WTC11 (cell line): Measurements from ENCODE around the gene HES6.

ENCODE experiments used
- GABPB1 ChIP-seq: sonication (generic); formaldehyde crosslinking; IDR thresholded peaks from 2 replicates; pipeline ENCODE4 v1.8.1; 2023; ENCODE audit warnings: mild to moderate bottlenecking, missing genetic modification reagents
- MXD4 ChIP-seq: fragments of 250-450 bp; sonication (Bioruptor Pico); IDR thresholded peaks from 2 replicates; pipeline ENCODE4 v1.8.0; 2021; ENCODE audit warnings: mild to moderate bottlenecking, moderate library complexity, borderline replicate concordance
- NFE2L1 ChIP-seq: sonication (generic); formaldehyde crosslinking; IDR thresholded peaks from 2 replicates; pipeline ENCODE4 v1.8.1; 2023; ENCODE audit warnings: missing genetic modification reagents
- NR3C1 ChIP-seq: sonication (generic); formaldehyde crosslinking; conservative IDR thresholded peaks from 2 replicates; pipeline ENCODE4 v1.8.1; 2023; ENCODE audit warnings: low read depth, mild to moderate bottlenecking, missing genetic modification reagents
- TF ChIP-seq, protein P1 (sequence below): fragments of 200-600 bp; IDR thresholded peaks from 2 replicates; pipeline ENCODE4 v1.8.0; 2022; ENCODE audit warnings: antibody characterized with exemption
- TF ChIP-seq, protein P2 (sequence below): sonication (generic); formaldehyde crosslinking; IDR thresholded peaks from 2 replicates; pipeline ENCODE4 v1.8.0; 2022; ENCODE audit warnings: mild to moderate bottlenecking, missing genetic modification reagents
- TF ChIP-seq, protein P3 (sequence below): sonication (generic); formaldehyde crosslinking; IDR thresholded peaks from 2 replicates; pipeline ENCODE4 v1.8.1; 2022; ENCODE audit warnings: missing genetic modification reagents, borderline replicate concordance
- TF ChIP-seq, protein P4 (sequence below): sonication (generic); formaldehyde crosslinking; IDR thresholded peaks from 2 replicates; pipeline ENCODE4 v1.8.0; 2022; ENCODE audit warnings: mild to moderate bottlenecking, missing genetic modification reagents

DNA sequence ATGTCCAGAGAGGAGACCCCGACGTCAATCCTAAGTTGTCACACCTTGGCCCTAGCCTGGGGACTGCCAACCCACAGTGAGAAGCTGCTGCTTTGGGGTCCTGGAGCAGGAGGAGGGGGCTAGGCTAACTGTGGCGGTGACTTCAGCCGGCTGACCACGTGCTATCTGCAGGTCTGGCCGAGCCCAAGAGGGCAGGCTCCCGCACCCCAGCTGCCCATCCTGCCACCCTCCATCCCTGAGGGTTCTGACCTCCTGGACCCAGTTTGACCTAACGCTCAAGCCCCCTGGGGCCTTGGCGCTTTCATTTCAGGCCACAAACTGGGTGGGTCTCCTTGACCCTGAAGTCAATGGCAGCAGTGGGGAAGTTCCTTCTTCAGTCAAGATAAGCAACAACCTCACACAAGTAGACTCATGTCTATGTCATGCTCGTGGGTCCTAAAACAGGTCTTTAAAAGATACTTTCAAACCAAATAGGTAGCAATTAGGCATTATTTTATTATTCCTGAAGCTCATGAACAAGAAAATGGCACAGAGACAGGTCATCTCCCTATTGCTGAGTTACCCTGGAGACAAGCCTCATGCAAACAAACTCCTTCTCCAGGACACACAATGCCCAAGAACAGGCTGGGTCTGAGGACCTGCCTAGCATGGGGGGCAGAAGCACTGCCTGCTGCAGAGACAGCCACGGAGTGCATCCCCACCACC, 2.3 kb downstream of the HES6 start:
- TF ChIP-seq, protein P1, sequence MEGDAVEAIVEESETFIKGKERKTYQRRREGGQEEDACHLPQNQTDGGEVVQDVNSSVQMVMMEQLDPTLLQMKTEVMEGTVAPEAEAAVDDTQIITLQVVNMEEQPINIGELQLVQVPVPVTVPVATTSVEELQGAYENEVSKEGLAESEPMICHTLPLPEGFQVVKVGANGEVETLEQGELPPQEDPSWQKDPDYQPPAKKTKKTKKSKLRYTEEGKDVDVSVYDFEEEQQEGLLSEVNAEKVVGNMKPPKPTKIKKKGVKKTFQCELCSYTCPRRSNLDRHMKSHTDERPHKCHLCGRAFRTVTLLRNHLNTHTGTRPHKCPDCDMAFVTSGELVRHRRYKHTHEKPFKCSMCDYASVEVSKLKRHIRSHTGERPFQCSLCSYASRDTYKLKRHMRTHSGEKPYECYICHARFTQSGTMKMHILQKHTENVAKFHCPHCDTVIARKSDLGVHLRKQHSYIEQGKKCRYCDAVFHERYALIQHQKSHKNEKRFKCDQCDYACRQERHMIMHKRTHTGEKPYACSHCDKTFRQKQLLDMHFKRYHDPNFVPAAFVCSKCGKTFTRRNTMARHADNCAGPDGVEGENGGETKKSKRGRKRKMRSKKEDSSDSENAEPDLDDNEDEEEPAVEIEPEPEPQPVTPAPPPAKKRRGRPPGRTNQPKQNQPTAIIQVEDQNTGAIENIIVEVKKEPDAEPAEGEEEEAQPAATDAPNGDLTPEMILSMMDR, result no peak
- TF ChIP-seq, protein P2, sequence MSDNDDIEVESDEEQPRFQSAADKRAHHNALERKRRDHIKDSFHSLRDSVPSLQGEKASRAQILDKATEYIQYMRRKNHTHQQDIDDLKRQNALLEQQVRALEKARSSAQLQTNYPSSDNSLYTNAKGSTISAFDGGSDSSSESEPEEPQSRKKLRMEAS, result no peak
- TF ChIP-seq NFE2L1 (CRISPR knock-in tag), result no peak
- TF ChIP-seq GABPB1 (CRISPR knock-in tag), result no peak
- TF ChIP-seq, protein P3, sequence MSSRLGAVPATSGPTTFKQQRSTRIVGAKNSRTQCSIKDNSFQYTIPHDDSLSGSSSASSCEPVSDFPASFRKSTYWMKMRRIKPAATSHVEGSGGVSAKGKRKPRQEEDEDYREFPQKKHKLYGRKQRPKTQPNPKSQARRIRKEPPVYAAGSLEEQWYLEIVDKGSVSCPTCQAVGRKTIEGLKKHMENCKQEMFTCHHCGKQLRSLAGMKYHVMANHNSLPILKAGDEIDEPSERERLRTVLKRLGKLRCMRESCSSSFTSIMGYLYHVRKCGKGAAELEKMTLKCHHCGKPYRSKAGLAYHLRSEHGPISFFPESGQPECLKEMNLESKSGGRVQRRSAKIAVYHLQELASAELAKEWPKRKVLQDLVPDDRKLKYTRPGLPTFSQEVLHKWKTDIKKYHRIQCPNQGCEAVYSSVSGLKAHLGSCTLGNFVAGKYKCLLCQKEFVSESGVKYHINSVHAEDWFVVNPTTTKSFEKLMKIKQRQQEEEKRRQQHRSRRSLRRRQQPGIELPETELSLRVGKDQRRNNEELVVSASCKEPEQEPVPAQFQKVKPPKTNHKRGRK (CRISPR knock-in tag), result no peak
- no peak for TF ChIP-seq NR3C1 (CRISPR knock-in tag)
- no peak for TF ChIP-seq MXD4
- TF ChIP-seq, protein P4, sequence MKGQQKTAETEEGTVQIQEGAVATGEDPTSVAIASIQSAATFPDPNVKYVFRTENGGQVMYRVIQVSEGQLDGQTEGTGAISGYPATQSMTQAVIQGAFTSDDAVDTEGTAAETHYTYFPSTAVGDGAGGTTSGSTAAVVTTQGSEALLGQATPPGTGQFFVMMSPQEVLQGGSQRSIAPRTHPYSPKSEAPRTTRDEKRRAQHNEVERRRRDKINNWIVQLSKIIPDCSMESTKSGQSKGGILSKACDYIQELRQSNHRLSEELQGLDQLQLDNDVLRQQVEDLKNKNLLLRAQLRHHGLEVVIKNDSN (CRISPR knock-in tag), result no peak
